NCI-H1436 (cell line): ENCODE results near the gene TPPP.

ENCODE experiments used
- DNase-seq: peaks from one replicate; lab custom pipeline; 2025; lab: John Stamatoyannopoulos, UW

Gene TPPP

GRCh38 chr5:677131-678101, 15.7 kb downstream of the TPPP start:
- DNase-seq: no peak

GRCh38 chr5:676699-677076, 16.5 kb downstream of the TPPP start:
- no peak for DNase-seq

GRCh38 chr5:675871-676698, 17.1 kb downstream of the TPPP start:
- no peak for DNase-seq

- no peak for DNase-seq
These were observed 17.9 kb downstream of the TPPP start for GRCh38 chr5:675111-675870.

- DNase-seq: no peak
These were observed 18.5 kb downstream of the TPPP start for GRCh38 chr5:674630-675011.

GRCh38 chr5:673831-674629, 19.1 kb downstream of the TPPP start:
- DNase-seq: no peak

GRCh38 chr5:673161-673830, 19.9 kb downstream of the TPPP start:
- no peak for DNase-seq

- peak; percentile 87 for DNase-seq
These were observed 20.6 kb downstream of the TPPP start for GRCh38 chr5:672329-673160.

- peak; percentile 72 for DNase-seq
These were observed 21.5 kb downstream of the TPPP start for GRCh38 chr5:671459-672328.

GRCh38 chr5:670396-671270, 22.5 kb downstream of the TPPP start:
- DNase-seq: no peak

GRCh38 chr5:669842-670395, 23.2 kb downstream of the TPPP start:
- DNase-seq: no peak

GRCh38 chr5:669111-669841, 23.9 kb downstream of the TPPP start:
- no peak for DNase-seq

GRCh38 chr5:668283-668995, 24.7 kb downstream of the TPPP start:
- DNase-seq: no peak

GRCh38 chr5:666816-667498, 26.2 kb downstream of the TPPP start:
- DNase-seq: no peak

- no peak for DNase-seq
These were observed 27.0 kb downstream of the TPPP start for GRCh38 chr5:665956-666711.
